GM04504 (cell line): ENCODE results near the gene BTBD9.
"Not testable (repeated sequence)": the region's sequence is repeated elsewhere in the genome, so short reads cannot be mapped to it uniquely, and the experiment has no call there.

Source experiments
- DNase-seq: peaks from one replicate; pipeline ENCODE4 v3.0.0-alpha.2; 2012; ENCODE audit warnings: low read depth

Gene BTBD9

DNA sequence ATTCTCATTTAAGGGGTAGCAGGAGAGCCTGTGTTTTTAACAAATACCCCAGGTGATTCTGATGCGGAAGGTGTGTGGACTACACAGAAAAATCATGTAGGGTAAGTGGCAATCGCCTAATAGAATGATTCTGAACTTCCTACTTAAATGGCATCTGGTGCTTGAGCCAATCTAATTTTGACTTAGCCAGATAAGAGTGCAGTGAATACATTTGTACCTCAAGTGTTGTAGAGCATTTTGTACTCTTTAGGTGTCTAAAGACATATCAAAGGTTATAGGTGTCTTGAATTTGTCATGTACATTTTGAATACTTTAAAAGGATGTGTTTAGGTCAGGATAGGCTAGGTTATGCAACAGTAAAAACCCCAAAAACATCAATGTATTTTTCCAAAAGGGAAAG is 10.0 kb upstream of the BTBD9 start:
- DNase-seq: no peak

DNA sequence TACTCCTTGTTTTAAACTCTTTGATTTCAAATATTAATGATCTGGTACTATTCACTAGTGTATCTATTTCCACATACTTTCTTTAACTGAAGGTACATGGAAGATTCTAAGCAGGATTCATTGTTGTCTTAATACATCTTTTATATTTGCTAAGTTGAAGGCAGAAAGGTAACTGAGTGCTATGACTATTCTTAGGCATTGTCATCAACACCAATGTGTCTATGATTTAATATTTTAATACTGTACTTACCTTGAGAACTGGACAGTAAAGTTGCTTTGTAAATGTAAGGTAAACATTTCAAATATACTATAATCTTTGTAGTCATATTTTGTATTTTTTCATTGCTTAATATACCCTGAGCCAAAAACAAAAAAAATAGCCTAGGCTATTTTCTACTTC is 8.9 kb upstream of the BTBD9 start:
- no peak for DNase-seq

DNA sequence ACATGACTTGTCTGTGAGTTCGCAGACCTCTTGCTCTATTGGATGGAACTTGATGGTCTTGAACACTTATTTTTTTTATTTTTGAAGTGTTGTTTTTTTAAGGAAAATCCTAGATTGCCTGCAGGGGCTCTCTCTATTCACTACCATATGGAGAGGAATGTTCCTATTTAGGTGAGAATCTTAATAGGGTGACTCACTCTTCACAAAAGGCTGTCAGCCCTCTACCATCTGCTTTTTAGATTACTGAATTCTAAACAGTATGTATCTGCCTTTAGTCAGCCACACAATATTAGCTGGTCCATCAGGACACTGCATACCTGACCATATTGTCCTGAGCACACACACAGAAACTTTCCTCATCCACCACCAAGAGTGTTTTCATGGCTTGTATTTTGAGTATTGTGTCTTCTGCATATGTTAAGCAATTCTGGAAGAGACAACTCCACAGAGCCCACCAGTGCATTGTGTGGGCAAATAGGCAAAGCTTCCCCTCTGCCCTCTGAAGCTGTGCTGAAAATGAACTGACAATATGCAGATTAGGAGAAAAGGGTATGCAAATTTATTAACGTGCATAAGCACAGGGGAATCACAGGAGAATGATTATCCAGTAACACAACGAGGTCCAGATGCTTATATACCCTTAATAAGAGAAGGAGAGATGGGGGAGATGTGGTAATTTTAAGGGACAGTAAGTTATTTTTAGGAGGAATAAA is 6.6 kb upstream of the BTBD9 start:
- DNase-seq: no peak

DNA sequence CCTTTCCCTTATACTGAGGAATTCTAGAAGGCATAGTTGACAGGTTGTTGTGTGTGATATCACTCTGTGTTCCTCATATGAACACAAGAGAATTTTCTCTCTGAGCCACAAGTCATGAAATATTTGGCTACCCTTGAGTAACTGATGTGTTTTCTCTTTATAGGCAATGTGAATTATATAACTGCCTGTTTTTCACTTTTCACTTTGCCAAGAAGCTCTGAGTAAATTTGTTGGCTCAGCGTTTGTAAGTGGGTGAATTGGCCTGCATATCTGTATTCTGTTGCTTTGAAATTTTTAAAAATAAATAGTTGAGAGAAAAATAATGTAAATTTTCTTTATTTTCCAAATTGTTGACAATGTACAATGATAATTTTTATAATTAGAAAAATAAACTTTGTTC is 5.2 kb upstream of the BTBD9 start:
- DNase-seq: no peak

DNA sequence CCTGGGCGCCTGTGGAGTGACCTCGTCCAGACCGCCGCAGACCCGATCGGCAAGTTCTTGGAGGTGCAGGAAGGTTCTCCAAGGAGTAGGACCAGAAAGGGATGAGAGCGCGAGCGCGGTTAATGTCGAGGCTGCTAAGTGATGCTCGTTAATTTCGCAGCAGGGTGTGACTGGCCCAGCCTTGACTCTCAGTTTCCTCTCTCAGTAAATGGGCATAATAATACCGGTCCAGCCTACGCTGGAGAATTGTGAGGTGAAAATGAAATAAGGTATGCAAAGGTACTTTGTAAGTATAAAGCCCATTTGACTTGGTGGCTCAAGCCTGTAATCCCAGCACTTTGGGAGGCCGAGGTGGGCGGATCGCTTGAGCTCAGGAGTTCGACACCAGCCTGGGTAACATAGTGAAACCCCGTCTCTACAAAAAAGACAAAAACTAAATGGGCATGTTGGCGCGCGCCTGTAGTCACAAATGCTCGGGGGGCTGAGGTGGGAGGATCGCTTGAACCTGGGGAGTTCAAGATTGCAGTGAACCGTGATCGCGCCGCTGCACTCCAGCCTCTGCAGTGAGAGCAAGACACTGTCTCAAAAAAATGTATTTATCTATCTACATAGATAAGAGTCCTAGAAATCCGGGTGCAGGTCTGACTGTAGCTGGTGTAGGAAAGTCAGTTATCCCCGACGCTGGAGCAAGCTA is 634 bp upstream of the BTBD9 start:
- no peak for DNase-seq

DNA sequence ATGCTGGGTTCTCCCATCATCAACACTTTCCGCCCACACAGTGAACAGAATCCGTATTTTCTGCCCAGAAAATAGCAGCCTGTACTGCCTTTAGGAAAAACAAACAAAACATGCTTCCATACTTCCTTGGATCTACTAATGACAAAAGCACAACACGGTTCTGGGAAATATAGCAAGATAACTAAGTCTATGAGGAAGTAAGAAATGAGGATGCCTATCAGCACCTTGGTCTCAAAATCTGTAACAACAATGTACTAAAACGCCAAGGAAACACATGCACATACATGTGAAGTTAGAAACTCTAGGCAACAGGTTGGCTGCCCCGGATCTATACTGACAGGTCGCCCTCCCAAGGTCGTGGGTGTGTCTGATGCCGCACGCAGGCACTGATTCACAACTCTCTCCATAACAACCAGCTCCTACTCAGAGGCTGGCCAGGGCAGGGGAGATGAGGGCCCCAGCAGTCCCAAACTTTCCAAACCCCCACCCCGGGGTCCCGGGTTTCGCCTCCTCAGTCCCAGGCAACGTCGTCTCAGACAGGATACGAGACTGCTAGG is 710 bp downstream of the BTBD9 start:
- peak; percentile 24 for DNase-seq

DNA sequence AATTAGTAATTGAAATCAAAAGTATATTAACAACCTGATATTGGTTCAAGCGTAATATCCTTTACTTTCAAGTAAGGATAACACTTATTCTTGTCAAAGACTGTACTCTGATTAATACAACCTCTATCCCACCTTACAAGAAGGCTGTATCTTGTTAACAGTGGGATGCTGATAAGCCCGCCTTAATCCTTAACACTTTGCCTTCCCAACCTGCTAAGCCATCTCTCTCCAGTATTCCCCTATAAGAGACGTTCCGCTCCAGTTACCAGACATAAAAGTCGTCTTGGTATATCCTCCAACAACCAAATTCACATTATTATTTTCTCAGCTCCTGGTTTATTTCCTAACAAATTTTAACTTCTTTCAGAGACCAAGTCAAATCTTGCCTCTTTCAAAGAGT is 2.0 kb downstream of the BTBD9 start:
- no peak for DNase-seq

DNA sequence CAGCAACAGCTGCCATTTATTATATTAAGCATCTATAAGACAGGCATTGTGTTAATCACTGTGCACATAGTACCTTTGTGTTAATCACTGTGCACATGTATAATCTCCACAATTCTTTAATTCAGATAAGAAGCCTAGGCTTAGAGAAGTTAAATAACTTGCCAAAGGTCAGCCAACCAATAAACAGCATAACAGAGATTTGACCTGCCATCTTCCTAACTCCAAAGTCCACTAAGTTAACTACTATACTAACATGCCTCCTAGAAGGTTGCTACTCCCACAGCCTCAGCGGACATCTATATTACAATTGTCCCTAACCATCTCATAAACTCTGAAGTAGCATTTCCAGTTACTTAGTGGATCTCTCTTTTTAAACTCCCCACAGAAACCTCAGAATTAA is 3.7 kb downstream of the BTBD9 start:
- DNase-seq: no peak

DNA sequence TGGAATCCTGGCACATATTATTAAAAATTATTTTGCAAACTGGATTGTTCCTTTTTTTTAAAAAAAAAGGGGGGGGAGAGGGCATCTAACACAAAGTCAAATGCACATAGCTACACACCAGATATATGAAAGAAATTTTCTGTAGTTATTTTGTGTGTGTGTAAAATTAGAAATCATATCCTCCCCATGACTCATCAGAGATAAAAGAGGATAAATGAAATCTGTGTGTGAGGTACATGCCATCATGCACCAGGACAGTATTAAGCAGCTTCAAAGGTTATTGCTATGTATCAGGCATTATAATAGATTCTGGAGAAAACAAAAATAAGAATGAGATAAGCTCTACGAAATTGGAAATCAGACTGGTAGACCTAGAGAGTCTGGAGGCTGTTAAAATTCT is 5.2 kb downstream of the BTBD9 start:
- no peak for DNase-seq

DNA sequence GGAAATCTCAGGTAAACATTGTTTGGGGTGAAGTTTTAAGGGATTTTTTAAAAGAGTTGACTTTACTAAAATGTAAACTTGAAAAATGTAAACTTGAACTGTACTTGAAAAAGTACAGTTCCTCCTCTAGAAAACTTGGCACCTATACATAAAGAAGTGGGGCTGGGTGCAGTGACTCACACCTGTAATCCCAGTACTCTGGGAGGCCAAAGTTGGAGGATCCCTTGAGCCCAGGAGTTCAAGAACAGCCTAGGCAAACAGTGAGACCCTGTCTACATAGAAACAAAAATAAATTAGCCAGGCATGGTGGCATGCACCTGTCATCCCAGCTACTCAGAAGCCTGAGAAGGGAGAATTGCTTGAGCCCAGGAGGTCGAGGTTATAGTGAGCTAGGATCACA is 7.2 kb downstream of the BTBD9 start:
- DNase-seq: no peak

DNA sequence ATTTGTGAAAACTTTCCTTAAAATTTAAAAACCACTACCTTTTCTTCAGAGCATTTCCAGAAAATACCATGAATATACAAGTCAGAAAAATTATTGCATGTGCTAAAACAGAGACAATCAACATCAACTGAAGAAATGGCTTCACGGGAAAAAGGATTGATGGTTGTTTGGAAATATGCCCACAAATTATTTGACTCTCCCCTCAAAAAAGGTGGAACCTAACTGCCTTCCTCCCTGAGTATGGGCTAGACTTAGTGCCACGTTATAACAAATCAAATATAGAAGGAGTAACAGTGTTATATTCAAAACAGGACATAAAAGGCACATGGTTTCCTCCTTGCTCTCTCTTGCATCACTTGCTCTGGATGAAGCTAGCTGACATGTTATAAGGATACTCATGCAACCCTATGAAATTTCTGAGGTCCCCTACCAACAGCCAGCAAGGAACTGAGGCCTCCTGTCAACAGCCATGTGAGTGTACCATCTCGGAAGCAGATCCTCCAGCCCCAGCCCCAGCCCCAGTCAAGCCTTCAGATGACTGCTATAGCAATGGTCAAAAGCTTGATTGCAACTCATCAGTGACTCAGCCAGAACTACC is 8.4 kb downstream of the BTBD9 start:
- no peak for DNase-seq

DNA sequence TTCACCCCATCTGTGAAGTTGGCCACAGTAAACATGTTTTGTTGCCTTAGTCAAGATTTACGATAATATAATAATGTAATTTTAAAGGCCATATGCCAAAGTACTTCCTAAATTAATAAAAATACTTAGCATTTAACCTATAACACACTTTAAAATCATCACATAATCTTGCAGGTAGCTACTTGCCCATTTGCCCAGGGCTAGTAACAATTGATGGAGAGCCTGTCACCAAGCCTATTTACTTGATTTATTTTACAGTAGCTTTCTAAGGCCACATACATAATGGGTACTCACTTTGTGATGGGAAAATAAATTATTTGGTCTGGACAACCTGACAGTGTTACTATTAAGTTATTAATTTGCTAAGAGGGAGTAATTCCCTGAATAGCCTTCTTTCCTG is 14.5 kb downstream of the BTBD9 start:
- DNase-seq: no peak

DNA sequence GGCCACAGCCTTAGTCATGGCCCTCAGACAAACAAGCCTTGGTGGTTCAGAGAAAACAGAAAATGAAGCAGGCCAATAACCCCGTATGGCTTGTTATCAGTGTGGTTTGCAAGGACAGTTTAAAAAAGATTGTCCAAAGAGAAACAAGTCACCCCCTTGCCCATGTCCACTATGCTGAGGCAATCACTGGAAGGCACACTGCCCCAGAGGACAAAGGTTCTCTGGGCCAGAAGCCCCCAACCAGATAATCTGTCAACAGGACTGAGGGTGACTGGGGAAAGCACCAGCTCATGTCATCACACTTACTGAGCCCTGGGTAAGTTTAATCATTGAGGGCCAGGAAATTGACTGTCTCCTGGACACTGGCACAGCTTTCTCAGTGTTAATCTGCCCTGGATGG is 20.4 kb downstream of the BTBD9 start:
- not testable (repeated sequence) for DNase-seq

DNA sequence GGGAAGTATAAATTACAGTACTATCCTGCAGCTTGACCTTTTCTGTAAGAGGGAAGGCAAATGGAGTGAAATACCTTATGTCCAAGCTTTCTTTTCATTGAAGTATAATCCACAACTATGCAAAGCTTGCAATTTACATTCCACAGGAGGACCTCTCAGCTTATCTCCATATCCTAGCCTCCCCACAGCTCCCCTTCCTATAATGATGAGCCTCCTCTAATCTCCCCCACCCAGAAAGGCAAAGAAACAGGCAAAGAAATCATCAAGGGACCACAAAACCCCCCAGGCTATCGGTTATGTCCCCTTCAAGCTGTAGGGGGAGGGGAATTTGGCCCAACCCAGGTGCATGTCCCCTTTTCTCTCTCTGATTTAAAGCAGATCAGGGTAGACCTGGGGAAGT is 21.4 kb downstream of the BTBD9 start:
- DNase-seq: not testable (repeated sequence)

DNA sequence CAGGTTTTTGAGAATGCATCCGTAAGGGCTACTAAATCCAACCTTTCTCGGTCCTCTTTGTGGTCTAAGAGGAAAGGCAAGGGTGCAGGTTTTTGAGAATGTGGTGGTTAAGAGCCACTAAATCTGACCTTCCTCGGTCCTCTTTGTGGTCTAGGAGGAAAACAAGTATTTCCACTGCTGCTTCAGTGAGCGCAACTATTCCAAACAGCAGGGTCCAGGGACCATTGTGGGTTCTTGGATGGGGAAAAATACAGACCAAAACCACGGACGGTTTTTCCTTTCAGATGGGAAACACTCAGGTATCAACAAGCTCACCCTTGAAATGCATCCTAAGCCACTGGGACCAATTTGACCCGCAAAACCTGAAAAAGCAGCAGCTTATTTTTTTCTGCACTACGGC is 21.9 kb downstream of the BTBD9 start:
- DNase-seq: no peak

DNA sequence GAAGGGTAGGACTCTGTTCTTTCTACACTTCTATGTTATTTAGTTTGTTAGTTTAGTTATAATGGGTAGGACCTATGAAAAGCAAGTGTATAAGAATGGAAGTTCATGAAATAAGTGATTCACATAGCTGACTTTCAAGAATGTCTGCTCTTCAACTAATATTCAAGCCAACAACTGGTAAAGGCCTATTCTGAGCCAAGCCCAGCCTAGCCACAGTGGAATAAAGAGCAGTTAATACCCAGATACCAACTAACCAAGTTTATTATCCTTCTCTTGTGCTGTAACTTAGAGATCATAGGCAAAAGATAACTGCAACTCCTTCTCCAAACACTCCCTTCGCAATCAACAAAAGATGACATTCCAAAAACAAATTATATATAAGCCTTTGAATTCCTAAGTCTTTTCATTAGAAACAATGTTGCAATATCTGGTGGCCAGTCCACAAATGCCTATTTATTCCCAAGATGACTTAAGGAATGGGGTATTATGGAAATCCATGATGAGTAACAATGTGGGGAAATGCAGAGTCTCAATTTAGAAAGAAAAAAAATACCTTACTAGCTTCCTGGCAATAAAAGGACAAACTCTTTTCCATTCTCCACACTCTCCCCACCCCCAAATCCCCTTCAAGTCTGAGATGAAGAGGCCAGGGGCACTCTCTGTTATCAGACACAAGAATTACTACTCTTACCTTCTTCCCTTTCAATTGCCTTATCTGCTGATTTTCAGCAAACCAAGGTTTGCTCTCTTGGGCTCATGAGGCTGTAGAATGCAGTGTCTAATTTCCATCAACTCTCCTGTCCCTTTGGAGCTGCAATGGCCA is 27.4 kb downstream of the BTBD9 start:
- peak; percentile 51 for DNase-seq

DNA sequence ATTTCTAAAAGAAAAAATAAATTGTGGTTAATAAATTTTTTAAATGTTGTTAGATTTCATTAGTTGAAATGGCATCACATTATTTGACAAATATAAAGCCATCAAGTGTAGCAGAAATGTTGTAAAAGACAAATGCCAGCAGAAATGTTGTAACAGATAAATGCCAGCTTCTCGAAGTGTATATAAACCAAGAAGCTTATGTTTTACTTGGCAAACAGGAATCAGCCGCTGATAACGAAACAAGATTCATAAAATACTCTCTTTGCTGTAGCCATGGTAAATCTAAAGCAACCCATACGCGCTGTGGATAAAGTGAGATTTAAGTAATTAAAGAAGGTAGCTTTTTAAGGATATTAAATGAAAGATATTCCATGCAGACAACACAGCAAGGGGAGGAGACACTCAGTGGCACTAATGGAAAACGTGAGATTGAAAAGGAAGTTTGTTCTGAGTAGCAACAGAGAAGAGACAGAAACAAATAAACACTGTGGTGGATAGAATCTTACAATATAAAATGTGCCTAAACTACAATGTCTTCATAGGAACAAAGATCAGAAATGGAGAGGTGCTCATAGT is 29.6 kb downstream of the BTBD9 start:
- DNase-seq: no peak

DNA sequence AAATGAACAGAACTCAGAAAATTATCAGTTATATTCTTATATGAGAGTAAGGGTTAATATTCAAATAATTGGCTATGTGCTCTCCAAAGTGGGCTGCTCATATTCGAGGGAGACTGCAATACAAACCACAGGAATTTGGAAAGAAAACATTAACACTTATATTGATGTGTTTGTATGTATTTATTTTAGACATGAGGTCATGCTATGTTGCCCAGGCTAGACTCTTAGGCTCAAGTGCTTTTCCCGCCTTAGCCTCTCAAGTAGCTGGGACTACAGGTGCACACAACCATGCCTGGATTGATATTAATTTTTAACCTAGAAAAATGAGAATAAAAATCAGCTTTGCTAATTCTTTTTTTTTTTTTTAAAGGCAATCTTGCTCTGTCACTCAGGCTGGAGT is 35.0 kb downstream of the BTBD9 start:
- no peak for DNase-seq

DNA sequence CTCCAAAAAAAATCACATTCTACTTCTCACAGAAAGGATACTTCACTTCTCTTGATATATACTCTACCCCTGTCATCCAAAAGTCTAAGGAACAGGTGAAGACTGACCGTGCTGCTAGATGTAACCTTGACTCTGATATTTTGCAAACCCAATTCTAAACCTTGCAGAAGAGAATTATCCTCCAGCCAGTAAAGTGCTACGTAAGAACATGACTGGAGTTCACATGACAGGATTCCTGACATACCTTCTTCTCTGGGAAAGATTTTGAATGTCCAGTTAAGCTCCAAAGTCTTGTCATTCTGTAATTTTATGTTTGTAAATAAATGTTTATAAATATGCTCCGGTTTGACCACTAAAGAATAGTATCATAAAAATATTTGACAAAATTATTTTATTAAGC is 35.8 kb downstream of the BTBD9 start:
- no peak for DNase-seq

DNA sequence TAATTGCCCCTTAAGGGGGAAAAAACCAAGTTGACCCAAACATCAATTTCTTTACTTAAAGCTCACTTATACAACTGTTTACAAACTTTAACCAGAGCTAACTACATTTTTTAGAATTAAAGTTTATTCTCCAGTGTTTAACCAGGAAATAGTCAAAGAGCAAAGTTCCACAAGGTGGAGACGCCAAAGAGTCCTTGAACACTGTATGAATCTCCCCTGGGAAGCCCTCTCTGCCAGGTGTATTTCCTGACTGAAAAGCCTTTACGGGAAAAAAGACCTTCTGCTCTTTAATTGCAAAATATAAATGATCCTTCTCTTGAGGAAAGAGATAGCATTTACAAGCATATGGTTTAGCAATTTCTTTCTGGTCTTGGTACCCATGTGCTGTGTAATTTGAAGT is 36.2 kb downstream of the BTBD9 start:
- DNase-seq: no peak

DNA sequence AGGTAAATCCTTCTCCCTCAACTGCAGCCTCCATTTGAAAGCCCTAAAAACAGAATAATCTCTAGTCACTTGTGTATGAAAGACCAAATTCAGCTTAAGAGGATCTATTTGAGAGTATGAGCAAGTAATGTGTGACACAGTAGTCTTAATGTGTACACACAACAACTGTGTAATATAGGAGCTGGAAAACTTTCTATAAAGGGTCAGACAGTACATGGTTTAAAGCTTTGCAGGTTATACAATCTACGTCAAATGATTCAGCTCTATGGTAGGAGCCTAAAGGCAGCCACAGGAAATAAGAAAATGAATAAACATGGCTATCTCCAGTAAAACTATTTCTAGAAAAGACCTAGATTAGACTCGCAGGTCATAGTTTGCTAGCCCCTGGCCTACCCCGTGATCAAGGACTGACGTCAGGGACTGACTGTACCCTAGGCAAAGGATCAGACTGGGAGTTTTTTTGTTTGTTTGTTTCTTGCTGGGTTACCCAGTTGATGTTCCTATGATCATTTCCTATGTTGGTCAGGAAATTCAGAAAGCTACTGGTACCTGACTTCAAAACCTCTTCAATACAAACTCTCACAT is 39.7 kb downstream of the BTBD9 start:
- no peak for DNase-seq

DNA sequence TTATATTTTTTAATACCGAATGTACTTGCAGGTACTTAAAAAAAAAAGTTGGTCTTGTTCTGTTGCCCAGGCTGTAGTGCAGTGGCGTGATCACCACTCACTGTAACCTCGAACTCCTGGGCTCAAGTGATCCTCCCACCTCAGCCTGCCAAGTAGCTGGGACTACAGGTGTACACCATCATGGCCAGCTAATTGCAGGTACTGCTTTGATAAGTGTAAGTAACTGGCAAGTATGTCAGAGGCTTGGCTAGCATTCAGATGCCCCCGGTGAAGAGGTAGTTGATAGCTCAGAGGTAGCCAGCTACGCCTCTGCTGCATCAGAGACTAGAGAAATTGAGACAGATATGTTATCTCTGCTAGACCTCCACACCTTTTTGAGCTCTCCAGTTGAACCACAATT is 40.5 kb downstream of the BTBD9 start:
- DNase-seq: no peak
